ENCODE measurements around the gene CELF3. TPM values are rescaled to one million over a fixed set of nuclear protein-coding genes. Genes with fewer than 3 reads are reported as not detected.

CELF3 gene
- total RNA-seq = not detected
- long read RNA-seq, partial matches to known transcripts = 0 of 1 reads
- long read RNA-seq, other reads (novel, unspliced or antisense) = 1 of 1 reads

DNA sequence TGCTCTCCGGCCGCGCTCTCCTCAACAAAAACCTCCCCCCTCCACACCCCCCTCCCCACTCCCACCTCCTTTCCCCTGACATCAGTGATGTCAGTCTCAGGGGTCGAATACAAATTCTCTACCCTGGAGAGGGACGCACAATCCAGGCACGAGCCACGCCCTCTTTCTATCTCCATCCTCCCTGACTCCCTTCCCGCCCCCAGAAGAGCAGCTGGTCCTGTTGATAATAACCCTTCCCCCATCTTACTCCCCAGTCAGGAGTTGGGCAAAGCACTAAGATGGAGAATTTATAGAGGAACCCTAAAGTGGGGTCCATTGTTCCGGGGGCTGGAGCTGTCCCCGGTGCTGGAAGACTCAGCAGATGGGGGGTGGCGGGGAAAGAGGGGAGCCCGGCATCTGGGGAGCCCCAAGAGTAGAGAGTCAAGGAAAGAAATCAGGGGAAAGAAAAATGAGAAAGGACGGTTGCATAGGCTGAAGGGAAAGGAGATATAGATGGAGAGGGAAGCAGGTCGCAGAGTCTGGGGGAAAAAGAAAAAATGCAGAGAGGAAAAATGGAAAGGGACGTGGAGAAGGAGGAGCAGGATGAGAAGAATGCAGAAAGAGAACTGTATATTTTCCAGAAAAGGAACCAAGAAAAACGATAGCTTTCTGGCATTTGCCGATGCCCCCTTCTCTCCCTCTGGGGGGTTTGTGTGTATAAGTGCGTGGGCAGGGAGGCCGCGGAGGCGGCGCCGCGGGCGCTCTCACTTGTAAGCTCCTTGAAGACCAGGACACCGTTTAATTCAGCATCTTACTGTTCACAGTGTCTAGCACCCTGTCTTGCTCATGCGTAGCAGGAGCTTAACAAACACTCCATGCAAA is at the start of gene CELF3:
TSS of gene CELF3 (minus strand) at position 33 of the 861 bp plus-strand sequence. CDS start 783 bp downstream, outside the sequence.
- no peak for DNase-seq (ENCODE audit: low spot score)

DNA sequence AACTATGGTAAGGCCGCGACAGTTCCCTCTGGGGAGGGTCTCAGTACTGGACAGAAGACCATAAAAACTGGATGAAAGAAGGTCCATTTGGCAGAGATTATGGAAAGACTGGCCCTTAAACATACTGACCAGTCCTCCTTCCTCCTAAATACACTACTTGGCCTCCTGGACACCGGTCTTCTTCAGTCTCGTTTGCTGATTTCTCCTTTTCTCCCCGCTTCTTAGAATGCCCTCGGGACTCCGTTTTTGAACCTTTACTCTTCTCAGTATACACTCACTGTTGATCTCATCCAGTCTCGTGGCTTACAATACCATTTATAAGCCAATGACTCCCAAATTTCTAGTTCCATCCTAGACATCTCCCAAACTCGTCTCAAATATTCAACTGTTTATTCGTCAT is 47.4 kb upstream of the CELF3 start:
- DNase-seq (ENCODE audit: low spot score) = no peak

DNA sequence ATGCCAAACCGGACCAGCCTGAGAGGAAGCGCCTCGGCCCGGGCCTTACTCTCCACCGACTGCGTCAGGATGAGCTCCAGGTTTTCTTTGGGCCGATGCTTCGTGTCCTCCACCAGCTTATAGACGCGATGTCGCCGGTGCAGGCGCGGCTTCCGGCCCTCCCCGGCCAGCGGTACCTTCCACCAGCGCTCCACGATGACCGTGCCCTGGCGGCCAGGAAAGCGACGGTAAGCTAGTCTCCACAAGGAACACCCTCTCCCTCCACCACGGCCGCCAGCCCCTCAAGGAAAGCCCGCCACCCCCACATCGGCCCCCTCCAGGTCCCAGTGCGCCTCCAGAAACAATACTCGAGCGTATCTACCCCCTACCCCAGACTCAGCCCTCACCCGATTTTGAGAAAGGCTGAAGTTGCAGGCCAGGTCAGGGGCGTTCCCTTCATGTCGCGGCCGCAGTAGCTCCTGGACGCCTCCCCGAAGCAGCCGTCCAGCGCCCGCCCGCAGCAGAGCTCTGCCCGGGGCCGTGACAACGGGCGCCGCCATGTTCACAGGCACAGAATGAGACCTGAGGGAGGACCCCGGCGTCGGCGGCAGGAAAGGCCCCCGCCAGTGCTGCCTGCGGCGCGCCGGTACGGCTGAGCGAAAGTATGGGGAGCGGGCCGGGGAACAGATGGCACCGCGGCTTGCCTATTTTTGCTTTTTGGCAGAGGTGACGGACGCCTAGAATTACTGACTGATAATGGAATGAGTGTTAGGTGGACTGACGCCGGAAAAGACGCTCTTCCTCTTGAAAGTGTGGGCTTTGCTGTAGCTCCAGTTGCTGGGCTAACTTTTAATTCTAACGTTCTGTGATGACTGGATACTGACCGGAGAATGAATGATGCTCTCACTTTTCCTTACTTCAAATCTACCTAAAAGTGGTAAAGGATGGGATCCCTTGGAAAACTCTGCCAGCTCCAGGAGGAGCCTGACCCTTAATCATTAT is 46.6 kb upstream of the CELF3 start, which contains the start of gene MRPL9:
TSS of gene MRPL9 (minus strand) at position 556 of the 981 bp plus-strand sequence. CDS start at position 539, 17 bp downstream.
- DNase-seq (ENCODE audit: low spot score) = peak; percentile 94

DNA sequence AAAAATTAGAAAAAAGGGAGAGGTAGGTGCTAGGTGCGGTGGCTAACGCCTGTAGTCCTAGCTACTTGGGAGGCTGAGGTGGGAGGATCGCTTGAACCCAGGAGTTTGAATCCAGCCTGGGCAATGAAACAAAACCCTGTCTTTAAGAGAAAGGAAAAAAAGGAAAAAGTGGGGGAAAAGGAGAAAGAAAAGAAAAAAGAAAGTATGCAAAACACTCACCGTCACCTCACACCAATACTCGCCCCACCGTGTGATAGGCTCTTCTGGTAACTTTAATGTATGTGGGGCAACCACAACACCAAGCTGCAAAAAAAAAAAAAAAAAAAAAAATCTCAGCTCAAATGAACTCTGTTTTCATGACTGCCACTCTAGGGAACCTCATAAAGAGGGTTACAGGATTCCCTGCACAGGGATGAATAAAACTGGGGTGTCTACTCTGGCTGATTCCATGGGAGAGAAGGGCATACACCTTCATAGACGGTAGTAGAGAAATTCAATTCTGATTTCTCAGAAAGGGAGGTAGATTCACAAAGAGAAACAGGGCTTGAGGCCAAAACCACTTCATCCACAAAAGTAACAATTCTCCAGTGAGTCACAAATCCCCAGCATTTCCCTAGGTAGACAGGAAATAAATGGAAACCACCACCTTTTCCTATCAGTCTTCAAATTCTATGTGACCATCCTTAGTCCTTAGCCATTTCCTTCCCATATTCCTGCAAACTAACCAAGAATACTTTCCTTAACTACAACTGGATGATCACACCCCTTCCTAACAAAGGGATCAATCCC is 44.2 kb upstream of the CELF3 start:
- DNase-seq (ENCODE audit: low spot score) = no peak

DNA sequence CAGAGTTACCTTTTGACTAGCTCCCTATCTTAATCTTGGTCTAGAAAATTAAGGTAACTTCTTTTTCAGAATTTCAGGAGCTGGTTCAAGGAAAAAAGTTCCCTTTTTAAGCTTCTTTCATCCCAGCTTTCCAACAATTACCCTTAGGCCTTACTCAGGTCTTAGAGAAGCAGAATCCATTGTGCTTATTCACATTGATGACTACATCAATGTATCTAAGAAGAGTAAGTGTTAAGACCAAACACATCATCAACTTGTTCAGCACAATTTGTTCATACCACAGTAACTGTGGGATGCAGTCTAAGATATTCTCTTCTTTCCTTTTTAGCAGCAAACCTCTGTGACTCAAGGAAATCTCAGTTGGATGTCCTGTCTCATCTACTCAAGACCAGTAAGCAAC is 42.6 kb upstream of the CELF3 start:
- no peak for DNase-seq (ENCODE audit: low spot score)

DNA sequence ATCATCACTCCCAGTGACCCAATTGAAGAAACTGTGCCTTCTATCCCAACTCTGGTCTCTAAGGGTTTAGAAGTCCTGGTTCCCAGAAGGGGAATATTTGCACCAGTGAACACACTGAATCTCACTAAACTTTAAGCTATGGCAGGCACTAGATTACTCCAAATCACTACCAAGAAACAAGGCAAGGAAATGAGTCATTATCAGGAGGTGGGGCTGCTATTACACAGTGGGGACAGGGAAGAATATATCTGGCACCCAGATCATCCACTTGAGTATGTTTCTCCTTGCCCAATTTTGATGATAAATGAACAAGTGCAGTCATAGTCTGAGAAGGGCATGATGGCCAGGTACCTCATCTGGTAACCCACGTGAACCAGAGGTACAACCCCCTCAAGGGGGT is 39.7 kb upstream of the CELF3 start:
- DNase-seq (ENCODE audit: low spot score) = no peak

DNA sequence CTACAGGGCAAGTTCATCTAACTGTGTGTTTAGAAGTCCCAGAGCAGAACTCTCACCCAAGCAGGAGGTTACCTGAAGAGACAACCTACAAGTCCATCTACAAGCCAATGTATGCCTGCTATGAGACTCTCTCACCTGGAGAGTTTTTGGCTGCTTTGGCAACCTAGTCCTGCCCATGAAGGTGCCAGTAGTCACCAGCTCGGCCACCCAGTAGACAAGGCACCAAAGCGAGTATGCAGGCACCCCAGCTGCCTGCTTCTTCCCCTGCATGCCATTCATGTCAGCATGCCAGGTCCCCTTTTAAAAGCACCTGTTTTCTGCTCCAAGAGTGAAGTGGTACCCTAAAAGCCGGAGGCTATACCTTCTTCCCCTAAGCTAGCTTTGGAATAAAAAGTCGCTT is 24.9 kb upstream of the CELF3 start:
- DNase-seq (ENCODE audit: low spot score) = peak; percentile 28

DNA sequence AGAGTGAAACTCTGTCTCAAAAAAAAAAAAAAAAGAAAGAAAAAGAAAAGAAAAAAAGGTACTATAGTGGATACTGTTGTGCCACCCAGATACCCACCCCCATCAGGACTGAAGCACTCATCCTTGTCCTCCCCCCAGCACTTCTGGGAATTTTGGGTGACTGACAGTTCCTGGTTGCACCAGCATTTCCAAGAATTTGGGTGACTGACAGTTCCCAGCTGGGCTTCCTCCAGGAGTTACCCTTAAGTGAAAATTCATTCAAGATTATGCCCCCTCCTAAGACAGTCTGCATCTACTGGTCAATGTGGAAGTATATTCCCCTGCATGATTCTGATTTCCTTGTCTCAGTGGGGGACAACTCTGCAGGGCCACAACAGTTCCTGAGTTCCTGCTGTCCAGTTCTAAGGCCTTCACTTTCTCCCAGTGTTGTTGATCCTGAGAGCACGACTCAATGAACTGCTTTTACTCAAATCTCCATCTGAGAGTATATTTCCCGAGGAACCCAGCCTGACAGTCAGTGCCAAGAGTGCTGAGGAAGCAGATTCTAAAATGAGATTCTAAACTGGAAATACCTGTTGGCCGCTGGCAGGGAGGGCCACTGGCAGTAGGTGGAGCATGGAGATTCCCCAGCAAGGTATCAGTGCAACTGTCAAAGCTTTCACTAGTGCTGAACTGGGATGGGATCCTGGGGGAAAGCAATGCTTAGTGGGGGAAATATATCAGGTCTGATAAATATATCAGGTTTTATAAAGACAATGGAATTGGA is 23.2 kb upstream of the CELF3 start:
- DNase-seq (ENCODE audit: low spot score) = no peak

DNA sequence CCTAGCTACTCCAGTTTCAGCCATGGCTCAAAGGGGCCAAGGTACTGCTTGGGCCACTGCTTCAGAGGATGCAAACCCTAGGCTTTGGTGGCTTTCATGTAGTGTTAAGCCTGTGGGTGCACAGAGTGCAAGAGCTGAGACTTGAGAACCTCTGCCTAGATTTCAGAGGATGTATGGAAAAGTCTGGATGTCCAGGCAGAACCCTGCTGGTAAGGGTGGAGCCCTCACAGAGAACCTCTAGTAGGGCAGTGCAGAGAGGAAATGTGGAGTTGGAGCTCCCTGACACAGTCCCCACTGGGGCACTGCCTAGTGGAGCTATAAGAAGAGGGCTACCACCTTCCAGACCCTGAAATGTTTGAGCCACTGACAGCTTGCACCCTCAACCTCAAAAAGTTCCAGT is 20.9 kb upstream of the CELF3 start:
- no peak for DNase-seq (ENCODE audit: low spot score)

DNA sequence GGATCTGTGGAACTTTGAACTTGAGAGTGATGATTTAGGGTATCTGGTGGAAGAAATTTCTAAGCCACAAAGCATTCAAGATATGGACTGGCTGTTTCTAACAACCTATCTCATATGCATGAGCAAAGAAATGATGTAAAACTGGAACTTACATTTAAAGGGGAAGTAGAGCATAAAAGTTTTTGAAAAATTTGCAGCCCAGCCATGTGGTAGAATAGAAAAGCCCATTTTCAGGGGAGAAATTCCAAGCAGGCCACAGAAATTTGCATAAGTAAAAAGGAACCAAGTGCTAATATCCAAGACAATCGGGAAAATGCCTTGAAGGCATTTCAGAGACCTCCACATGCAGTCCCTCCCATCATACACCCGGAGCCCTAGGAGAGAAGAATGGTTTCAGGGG is 20.4 kb upstream of the CELF3 start:
- peak; percentile 2 for DNase-seq (ENCODE audit: low spot score)

DNA sequence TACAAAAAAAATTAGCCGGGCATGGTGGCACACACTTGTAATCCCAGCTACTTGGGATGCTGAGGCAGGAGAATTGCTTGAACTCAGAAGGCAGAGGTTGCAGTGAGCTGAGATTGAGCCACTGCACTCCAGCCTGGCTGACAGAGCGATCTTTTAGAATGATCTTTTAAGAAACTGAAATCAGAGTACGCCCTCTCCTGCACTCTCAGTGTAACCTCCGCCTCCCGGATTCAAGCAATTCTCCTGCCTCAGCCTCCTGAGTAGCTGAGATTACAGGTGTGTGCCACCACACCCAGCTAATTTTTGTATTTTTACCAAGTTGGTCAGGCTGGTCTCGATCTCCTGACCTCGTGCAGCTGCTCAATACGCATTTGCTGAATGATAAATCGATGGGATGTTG is 17.4 kb upstream of the CELF3 start:
- peak; percentile 11 for DNase-seq (ENCODE audit: low spot score)

DNA sequence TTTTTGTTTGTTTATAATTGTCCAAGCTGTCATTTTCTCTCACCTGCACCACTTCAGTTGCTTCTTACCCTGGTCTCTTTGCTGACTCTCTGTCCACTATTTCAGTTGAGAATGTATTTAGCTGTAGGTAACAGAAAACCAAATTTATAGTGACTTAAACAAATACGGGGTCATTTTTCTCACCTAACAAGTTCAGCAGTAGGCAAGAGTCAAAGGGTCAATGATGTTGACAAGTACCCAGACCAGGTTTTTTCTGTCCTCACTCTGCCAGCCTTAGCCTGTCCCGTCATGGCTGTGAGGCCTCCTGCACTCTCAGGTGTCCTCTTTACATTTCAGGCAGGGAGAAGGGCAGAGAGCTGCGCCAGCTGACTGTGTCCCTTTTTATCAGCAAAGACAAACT is 16.5 kb upstream of the CELF3 start:
- DNase-seq (ENCODE audit: low spot score) = no peak

DNA sequence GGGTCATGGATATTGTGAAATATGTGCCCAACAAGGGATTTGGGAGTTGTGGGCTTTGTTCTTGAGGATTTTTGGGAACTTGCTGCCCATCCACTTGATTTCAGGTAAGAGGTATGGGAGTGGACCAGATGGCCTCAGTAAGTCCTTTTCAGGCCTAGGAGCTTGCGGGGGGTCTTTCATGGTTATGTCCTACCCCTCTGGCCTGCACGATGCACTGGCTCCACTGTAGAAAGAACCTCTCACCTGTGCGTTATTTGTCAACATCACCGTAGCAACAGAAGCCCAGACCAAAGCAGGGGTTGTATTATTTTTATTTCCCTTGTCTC is 13.3 kb upstream of the CELF3 start:
- DNase-seq (ENCODE audit: low spot score) = peak; percentile 30

DNA sequence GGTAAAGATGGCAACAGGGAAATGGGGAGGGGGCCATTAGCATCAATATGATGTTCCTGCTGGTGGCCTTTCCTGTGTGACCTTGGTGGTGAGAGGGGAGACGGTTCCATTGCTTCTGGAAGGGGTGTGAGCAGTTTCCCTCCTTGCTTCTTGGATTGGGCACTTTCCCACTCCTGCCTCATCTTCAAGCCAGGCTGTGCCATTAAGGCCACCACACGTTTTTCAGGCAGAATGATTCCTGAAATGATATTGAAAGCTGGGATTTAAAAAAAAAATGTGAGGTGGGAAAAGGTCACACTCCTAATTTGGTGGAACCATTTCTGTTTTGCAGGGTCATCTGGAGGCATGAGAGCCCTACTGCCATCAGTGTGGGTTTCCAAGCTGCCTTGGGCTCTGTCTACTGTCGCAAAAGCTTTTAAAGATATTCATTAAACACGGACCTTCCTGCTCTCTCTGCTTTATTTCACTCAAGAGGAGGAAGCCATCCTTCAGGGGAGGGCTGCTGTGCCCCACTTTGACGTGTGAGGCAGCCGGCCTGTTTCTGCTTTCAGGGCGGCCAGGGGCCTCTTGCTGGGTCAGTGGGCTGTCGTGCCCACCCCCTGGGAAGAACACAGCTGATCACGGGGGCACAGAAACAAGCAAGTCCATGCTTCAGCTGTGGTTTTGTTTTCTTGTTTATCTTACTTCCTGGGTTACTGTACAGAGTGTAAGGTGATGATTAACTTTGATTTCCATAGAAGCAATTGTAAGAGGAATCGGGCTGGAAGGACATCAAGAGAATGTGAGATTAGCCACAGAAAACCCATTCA is 12.8 kb upstream of the CELF3 start:
- peak; percentile 64 for DNase-seq (ENCODE audit: low spot score)

DNA sequence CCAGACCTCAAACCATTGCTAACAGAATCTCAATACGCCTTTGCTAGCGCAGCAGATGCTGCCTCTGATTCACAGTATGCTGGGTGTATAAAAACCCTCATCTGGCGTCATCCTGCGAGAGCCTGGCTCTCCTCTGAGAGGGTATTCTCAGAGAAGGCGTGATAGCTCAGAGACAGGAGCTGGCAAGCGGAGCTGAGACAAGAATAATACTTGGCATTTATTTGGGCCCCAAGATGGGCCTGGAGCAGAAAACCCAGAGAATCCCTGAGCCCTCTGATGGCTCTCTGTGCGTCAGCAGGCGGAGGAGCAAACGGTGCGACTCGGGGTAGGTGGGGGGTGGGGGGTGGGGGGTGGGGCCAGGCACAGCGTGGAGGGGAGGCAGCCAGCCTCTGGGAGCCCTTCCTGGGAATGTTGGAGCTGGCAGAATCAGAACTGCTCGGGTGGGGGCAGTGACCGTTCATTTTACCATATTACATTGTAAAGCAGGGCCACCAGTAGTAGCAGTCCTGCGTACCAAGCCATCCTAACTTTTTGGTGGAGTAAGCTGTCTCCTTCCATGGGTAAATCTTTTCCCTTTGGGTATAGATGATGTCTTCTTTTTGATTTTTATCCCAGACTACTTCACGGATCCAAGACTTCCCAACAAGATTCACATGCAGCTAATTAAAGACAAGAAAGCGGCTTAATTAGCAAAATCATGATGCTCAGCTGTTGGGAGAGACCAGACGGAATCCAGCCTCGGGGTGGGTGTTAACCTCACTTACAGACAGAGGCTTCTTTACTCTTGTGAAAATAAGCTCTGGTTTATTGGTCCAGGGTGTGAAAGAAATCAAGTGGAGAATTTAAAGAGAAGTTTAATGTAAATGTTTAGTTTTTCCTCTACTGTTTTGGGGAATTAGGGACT is 11.8 kb upstream of the CELF3 start:
- peak; percentile 26 for DNase-seq (ENCODE audit: low spot score)

DNA sequence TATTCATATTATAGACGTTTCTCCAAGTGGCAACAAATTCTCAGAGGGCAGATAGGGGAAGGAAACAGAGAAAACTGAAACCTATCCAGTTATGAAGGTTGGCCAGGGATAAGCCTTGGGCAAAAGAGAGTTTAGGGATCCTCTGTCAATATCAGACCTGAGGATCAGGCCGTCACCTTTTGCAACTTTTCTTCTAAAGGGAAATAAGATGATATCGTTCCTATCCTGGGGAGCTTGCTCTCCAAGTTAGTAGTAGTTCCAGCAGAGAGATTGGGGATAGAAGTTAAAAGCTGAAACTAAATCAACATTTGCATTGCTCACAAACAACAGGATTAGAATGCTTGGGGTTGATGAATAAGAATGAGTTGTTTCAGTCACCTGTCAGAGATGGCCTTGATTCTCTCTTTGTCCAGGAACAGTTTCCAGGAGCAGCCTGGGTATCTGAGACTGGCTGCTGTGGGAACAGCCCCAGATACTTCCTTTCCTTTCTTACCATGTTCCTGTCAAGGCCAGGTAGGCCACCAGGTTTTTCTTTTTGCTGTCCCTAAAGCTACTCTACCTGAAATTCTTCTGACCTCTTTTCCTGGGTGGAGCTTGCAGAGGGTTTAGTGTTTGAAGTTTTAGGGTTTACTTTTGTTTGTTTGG is 7.2 kb upstream of the CELF3 start:
- DNase-seq (ENCODE audit: low spot score) = no peak

DNA sequence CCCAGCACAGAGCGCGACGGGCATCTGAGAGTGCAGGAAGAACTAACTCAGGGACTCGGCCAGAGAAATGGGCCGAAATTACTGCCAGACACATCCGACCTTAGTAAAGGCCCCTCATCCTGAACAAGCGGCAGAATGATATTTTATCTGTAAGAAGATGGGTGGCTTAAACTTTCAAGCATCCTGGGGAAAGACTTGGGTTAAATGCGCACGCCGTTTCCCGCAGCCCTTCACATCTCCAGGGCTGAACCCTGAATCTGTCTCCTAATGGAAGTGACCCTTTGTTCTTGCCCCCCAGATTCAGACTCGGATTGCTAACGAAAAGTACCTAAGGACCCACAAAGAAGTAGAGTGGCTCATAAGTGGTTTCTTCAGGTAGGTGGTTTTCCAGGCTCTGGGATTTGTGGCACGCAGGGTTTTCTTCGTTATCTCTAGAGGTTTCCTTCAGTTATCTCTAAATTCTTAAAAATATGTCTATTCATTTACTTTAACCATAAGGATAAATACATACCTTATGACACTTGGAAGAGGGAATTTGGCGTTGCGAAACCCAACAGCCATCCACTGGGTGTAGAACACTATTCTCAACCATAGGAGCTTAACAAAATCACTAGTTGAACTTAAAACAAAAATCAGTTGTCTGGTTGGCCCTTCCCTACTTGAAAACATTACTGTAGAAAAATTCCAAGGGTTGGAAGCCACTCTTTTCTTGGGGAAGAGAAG is 5.3 kb upstream of the CELF3 start:
- DNase-seq (ENCODE audit: low spot score) = no peak

All from mesenteric fat pad (tissue), 1 donor.